PC-9 (cell line): Measurements from ENCODE around the gene C11orf58. TPM values are rescaled to one million over a fixed set of nuclear protein-coding genes. Genes with fewer than 3 reads are reported as not detected.

ENCODE experiments used
- BruUV-seq: library from RNA; stranded (reverse); fragments of 400-500 nt; replicated peaks from 2 replicates; lab custom pipeline; 2021; lab: Mats Ljungman, UMichigan
- CTCF ChIA-PET: fragments of 300-600 bp; sonication (Branson Sonifier 250); formaldehyde crosslinking; loops from one replicate; lab custom pipeline; 2022; ENCODE audit warnings: antibody characterized with exemption; lab: Charles Lee
- POLR2A ChIA-PET: fragments of 300-600 bp; sonication (Branson Sonifier 250); formaldehyde crosslinking; loops from one replicate; lab custom pipeline; 2022; ENCODE audit warnings: antibody characterized with exemption; ENCODE audit not compliant: unreplicated experiment; lab: Charles Lee
- DNase-seq, 2 experiments: peaks; one replicate each; pipeline versions ENCODE4 v3.0.0 to v3.0.0-alpha.2; 2015 to 2022; ENCODE audit warnings: mixed read lengths in 1 of 2
- H2AFZ ChIP-seq: fragments of 200-600 bp; sonication (generic); 2 replicates; pipeline ENCODE4 v1.8.1; 2017; ENCODE audit warnings: antibody characterized with exemption
- H3F3A ChIP-seq: fragments of 200-600 bp; sonication (generic); 2 replicates; pipeline ENCODE4 v1.8.1; 2017; ENCODE audit warnings: antibody characterized with exemption, mild to moderate bottlenecking, low read depth; ENCODE audit not compliant: insufficient read depth
- H3K27ac ChIP-seq: fragments of 200-600 bp; sonication (generic); 2 replicates; pipeline ENCODE4 v1.6.1; 2016; ENCODE audit warnings: mixed run types
- H3K27me3 ChIP-seq: fragments of 200-600 bp; sonication (generic); 2 replicates; pipeline ENCODE4 v1.6.1; 2016; ENCODE audit warnings: low read depth, mixed run types; ENCODE audit not compliant: insufficient read depth
- H3K36me3 ChIP-seq: fragments of 200-600 bp; sonication (generic); 2 replicates; pipeline ENCODE4 v1.6.1; 2016; ENCODE audit warnings: low read depth, mixed run types
- H3K4me1 ChIP-seq: fragments of 200-600 bp; sonication (generic); replicated peaks from 2 replicates; pipeline ENCODE4 v1.6.1; 2016; ENCODE audit warnings: mixed run types; ENCODE audit not compliant: insufficient read depth
- H3K4me2 ChIP-seq: fragments of 200-600 bp; sonication (generic); 2 replicates; pipeline ENCODE4 v1.6.1; 2017; ENCODE audit warnings: mixed run types
- H3K4me3 ChIP-seq: fragments of 200-600 bp; sonication (generic); 2 replicates; pipeline ENCODE4 v1.6.1; 2016; ENCODE audit warnings: mixed run types
- H3K79me2 ChIP-seq: fragments of 200-600 bp; sonication (generic); 2 replicates; pipeline ENCODE4 v1.6.1; 2017; ENCODE audit warnings: low read depth, mixed run types
- H3K9me2 ChIP-seq: fragments of 200-600 bp; sonication (generic); 2 replicates; pipeline ENCODE4 v1.8.1; 2017; ENCODE audit warnings: mild to moderate bottlenecking; ENCODE audit not compliant: insufficient read depth
- H3K9me3 ChIP-seq: fragments of 200-600 bp; sonication (generic); 2 replicates; pipeline ENCODE4 v1.8.1; 2016; ENCODE audit warnings: low read depth; ENCODE audit not compliant: insufficient read depth
- H4K20me1 ChIP-seq: fragments of 200-600 bp; sonication (generic); 2 replicates; pipeline ENCODE4 v1.8.1; 2017; ENCODE audit not compliant: insufficient read depth
- EZH2 ChIP-seq: fragments of 200-600 bp; sonication (generic); IDR thresholded peaks from 2 replicates; pipeline ENCODE4 v1.8.0; 2017; ENCODE audit warnings: antibody characterized with exemption, low read depth
- intact Hi-C: fragments of 100-400 bp; cut with micrococcal nuclease; formaldehyde crosslinking; loops from one replicate; pipeline ENCODE4 v1.10.0; 2022; ENCODE audit not compliant: unreplicated experiment
- total RNA-seq: library from RNA; stranded (reverse); gene quantifications from 2 replicates; pipeline ENCODE4 v1.2.3, GENCODE V29; 2021
- TF ChIP-seq, protein P1 (sequence below): fragments of 200-600 bp; sonication (generic); conservative IDR thresholded peaks from 2 replicates; pipeline ENCODE4 v1.6.1; 2017; ENCODE audit warnings: mixed run types, antibody characterized with exemption, mild to moderate bottlenecking, moderate library complexity

C11orf58 gene
- total RNA-seq, 1 experiment from 2014 or later = 84.1 TPM

DNA sequence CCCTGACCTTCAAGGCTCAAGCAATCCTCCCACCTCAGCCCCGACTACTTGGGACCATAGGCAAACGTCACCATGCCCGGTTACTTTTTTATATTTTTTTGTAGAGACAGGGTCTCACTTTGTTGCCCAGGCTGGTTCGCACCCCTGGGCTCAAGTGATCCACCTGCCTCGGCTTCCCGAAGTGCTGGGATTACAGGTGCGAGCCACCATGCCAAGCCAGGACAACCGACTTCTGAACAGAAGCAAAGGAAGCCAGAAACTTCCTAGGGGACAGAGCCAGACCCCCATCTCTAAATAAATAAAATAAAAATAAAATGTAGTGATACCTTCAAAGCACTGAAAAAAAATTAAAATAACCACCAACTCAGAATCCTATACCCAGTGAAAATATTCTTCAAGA is 26.4 kb downstream of the C11orf58 start:
- no peak overlapping the region for H3K4me2 ChIP-seq
- no peak overlapping the region for H2AFZ ChIP-seq
- no peaks in the 10 kb centered on the region for H3K9me2 ChIP-seq
- H3K4me3 ChIP-seq = no peak overlapping the region
- no peaks in the 10 kb centered on the region for H3K27me3 ChIP-seq
- TF ChIP-seq, protein P1, sequence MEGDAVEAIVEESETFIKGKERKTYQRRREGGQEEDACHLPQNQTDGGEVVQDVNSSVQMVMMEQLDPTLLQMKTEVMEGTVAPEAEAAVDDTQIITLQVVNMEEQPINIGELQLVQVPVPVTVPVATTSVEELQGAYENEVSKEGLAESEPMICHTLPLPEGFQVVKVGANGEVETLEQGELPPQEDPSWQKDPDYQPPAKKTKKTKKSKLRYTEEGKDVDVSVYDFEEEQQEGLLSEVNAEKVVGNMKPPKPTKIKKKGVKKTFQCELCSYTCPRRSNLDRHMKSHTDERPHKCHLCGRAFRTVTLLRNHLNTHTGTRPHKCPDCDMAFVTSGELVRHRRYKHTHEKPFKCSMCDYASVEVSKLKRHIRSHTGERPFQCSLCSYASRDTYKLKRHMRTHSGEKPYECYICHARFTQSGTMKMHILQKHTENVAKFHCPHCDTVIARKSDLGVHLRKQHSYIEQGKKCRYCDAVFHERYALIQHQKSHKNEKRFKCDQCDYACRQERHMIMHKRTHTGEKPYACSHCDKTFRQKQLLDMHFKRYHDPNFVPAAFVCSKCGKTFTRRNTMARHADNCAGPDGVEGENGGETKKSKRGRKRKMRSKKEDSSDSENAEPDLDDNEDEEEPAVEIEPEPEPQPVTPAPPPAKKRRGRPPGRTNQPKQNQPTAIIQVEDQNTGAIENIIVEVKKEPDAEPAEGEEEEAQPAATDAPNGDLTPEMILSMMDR = no peak
- TF ChIP-seq EZH2 = no peak
- intact Hi-C loops = no loop called here
- no peaks in the 10 kb centered on the region for H3K79me2 ChIP-seq
- H4K20me1 ChIP-seq = no peaks in the 10 kb centered on the region
- no peaks in the 10 kb centered on the region for H3K4me1 ChIP-seq
- no peaks in the 10 kb centered on the region for H3F3A ChIP-seq
- no peak for DNase-seq
- H3K27ac ChIP-seq = no peak overlapping the region
- ChIA-PET POLR2A (no interaction called here), CTCF (interaction anchor here (0.6 kb wide), 1 partner anchor 1370 kb away, joined by 6 read pairs; no protein-coding TSS in a partner anchor)
- H3K36me3 ChIP-seq = no peaks in the 10 kb centered on the region
- no peaks in the 10 kb centered on the region for H3K9me3 ChIP-seq
- no TSS peak for BruUV-seq

GRCh38 chr11:16767137-16767536 is 28.7 kb downstream of the C11orf58 start:
- Histone ChIP-seq H3K27me3 (no peaks in the 10 kb centered on the region), H3K4me1 (no peaks in the 10 kb centered on the region), H3K9me3 (no peaks in the 10 kb centered on the region), H3K36me3 (no peaks in the 10 kb centered on the region), H3F3A (no peaks in the 10 kb centered on the region), H3K79me2 (no peaks in the 10 kb centered on the region), H3K4me3 (no peak overlapping the region), H2AFZ (no peak overlapping the region), H3K4me2 (no peak overlapping the region), H4K20me1 (no peaks in the 10 kb centered on the region), H3K27ac (no peak overlapping the region), H3K9me2 (no peaks in the 10 kb centered on the region)
- ChIA-PET CTCF (no interaction called here), POLR2A (no interaction called here)
- intact Hi-C loops = no loop called here
- BruUV-seq = no TSS peak
- TF ChIP-seq, protein P1 = no peak
- TF ChIP-seq EZH2 = no peak
- DNase-seq = no peak

DNA sequence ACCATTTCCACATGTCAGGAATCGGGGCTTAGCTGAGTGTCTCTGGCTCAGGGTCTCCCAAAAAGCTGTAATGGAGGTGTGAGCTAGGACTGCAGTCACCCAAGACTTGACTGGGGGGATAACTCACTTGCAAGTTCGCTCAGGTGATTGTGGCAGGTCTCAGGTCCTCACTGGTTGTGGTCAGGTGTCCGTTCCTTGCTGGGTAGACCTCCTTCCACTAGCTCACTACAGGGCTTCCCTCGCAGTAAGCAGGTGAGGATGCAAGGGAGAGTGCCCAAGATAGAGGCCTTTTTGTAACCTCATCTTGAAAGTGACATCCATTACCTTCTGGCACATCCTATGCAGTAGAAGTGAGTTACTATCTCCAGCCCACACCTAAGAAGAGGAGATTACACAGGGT is 29.5 kb downstream of the C11orf58 start:
- Histone ChIP-seq H3K4me2 (no peak overlapping the region), H3K36me3 (no peaks in the 10 kb centered on the region), H3K9me3 (no peaks in the 10 kb centered on the region), H3K4me3 (no peak overlapping the region), H3K27ac (no peak overlapping the region), H3K4me1 (no peaks in the 10 kb centered on the region), H4K20me1 (no peaks in the 10 kb centered on the region), H3K27me3 (no peaks in the 10 kb centered on the region), H3K79me2 (no peaks in the 10 kb centered on the region), H3F3A (no peaks in the 10 kb centered on the region), H2AFZ (no peak overlapping the region), H3K9me2 (no peaks in the 10 kb centered on the region)
- DNase-seq = no peak
- BruUV-seq = no TSS peak
- POLR2A ChIA-PET = interaction anchor here (0.6 kb wide), 1 partner anchor 163 kb away, joined by 3 read pairs; no protein-coding TSS in a partner anchor
- CTCF ChIA-PET = no interaction called here
- intact Hi-C loops = no loop called here
- TF ChIP-seq, protein P1 = no peak
- no peak for TF ChIP-seq EZH2
